Stimulated activated CD8-positive, alpha-beta memory T cell treated with anti-CD3 and anti-CD28 coated beads, Interleukin-4, amount 100 ng/mL, for 1 hour (primary cell): ENCODE results near the gene NDUFS8.

Experiments used
- DNase-seq, 2 donors: peaks; one replicate each; pipeline ENCODE4 v3.0.0-alpha.2; 2020; ENCODE audit warnings: low read depth in 2 of 2, low spot score in 1 of 2

The NDUFS8 gene

DNA sequence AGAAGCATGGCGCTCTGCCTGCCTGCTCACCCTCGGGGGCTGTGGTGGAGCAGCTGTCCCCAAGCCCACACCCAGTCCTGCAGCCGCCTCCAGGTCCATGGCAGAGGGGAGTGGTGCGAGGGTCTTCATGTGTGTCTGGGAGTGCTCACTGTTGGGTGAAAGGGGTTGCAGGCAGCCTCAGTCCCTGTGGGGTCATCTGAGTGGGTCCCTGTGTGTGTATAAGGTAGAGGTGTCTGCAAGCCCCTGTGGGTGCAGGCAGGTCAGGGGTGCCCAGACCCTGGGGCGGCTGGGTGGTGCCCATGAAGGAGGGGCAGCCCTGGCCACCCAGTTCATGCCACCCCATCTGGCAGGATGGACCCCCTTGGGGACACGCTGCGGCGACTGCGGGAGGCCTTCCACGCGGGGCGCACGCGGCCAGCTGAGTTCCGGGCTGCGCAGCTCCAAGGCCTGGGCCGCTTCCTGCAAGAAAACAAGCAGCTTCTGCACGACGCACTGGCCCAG lies 15.5 kb upstream of the NDUFS8 start:
- no peak for DNase-seq

DNA sequence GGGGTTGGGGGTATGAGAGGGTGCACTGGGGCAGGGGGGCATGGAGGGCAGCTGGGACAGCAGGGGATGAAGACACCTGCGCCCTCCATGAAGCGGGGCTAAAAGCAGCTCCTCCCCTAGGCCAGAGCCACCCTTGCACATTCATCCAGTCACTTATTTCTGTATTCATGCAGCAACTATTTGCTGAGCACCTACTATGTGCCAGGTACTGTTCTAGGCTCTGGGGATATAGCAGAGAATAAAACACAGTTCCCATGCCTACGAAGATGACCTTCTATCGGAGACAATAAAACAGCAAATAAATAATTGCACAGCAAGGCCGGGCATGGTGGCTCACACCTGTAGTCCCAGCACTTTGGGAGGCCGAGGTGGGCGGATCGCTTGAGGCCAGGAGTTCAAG lies 15.0 kb upstream of the NDUFS8 start:
- no peak for DNase-seq

DNA sequence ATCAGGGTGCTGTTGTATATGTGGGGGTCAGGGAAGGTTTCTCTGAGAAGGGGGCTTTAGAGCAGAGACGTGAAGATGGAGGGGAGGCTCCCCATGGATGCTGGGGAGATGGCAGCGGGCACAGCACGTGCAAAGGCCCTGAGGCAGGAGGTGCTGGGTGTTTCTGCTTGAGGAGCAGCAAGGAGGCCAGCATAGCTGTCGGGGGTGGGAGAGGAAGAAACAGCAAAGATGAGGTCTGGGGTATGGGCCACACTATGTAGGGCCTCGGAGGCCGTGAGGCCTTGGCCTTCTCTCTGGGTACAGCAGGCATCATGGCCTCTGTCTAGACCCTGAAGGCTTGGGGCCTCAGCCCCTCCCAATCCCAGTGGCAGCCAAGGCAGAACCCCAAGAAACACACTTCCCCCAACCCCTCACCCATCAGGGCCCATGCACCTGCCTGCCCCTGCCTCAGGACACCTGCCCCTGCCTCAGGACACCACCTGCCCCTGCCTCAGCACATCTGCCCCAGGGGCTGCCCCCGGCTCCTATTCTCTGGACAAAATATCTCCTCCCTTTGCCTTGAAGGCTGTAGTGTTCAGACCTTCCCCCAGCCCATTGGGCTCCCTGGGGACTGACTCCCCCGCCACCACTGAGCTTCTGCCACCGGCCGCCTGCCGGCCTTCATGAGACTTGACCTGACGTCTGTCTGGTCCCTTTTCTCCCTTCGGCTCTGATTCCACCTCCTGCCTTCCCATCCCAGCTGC lies 14.1 kb upstream of the NDUFS8 start:
- no peak for DNase-seq

DNA sequence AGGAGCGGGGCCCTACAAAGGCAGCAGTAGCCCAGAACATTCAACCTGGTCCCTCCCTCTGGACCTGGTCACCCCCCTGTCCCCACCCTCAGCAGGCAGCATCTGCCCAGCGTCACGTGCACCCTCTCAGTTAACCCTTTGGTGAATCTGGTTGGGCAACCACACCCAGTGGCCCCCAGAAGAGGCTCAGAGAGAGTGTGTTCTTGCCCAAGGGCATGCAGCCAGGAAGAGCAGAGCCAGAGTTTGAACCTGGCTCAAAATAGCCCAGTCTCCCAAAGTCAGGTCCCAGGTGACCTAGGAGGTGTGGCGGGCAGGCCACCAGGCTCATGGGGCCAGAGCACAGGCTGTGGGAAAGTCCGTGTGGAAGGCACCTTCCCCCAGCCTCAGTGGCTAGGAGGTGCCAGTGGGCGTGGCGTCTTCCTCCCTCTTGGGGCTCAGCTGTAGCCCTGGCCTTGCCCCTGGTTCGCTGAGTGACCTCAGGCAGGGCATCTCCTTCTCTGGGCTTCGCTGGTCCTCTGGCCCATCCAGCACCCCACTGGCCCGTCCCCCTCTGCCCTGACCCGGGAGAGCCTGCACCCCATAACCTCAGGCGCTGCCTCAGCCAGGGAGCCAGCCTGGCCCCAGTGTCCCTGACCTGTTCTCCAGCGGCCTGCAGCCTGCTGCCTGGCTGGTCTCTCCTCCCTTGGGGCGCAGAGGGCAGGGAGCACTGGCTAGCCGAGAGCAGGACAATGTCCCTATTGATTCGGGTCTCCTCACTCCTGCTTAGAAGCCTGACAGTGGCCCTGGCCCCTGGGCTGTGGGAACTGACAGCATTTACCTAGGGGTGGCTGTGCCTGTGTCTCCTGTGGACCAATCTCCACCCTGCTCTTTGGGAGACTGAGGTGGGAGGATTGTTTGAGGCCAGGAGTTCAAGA lies 13.3 kb upstream of the NDUFS8 start:
- DNase-seq = no peak

DNA sequence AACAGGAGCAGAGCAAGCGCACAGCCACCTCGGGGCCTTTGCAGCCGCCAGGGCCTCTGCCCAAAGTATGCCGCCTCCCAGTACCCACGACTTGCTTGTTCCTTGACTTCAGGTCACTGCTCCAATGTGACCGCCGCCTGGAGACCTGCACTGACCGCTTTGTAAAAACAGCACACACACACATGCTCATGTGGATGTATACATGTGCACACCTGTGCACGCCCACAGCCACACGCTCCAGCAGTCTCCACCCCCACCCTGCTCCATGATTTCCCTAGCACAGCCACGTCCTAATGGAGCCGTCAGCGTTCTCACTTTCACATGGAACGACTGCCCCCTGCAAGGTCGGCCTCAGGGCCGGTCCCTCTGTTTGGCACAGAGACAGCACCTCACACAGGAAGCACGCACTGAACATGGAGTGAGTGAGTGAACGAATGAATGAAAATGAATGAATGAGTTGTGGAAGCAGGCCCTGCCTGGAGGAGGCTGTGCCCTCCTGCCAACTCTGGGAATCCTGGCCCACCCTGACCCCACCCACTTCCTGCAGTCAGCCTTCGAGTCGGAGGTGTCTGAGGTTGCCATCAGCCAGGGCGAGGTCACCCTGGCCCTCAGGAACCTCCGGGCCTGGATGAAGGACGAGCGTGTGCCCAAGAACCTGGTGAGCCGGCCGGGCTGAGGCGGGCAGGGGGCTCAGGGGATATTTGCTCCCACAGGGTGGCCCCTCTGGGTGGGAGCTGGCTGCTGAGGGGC lies 12.3 kb upstream of the NDUFS8 start:
- DNase-seq = no peak

DNA sequence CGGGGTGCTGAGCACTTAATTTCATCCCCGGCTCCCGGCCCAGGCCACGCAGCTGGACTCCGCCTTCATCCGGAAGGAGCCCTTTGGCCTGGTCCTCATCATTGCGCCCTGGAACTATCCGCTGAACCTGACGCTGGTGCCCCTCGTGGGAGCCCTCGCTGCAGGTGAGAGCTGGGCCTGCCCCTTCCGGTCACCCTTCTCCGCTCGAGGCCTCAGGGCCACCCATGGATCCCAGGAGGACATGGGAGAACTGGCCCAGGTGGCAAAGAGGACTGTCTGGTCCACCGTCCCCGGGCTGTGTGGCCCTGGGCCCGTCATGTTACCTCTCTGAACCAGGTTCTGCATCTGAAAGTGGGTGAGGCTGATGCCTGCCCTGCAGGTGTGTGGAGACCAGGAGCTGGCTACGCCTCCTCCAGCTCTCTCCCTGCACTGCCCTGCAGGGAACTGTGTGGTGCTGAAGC lies 11.7 kb upstream of the NDUFS8 start:
- DNase-seq = no peak

DNA sequence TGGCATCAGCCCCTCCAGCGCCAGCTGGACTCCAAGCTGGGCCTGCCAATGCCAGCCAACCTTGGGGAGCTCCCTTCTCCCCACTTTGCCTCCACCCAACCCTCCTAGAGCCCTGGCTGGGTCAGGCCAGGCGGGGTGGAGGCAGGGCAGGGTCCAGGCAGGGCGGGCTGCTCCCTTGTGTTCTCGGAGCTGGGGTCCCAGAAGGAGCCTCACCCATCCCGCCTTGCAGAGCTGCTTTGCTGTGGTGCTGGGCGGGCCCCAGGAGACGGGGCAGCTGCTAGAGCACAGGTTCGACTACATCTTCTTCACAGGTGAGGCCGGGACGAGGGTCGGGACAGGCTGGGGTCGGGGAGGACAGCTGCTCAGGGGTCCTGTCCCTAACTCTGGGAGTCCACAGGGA lies 11.0 kb upstream of the NDUFS8 start:
- no peak for DNase-seq

DNA sequence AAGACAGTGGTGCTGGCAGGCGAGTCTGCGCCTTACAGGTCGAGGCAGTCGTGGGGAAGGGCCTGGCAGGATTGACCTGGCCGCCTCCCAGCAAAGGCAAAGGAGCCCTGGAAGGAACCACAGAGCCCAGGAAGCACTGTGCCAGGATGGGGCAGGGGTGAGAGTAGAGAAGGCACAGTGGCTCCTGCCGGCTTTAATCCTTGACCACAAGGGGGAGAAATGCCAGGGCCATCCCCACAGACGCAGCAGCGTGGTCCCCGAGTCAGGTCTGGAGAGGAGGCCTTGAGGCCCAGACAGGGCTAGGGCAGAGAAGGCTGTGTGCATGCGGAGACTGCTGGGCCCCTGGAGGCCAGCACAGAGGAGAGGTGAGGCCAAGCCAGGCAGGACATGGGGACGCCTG lies 9.9 kb upstream of the NDUFS8 start:
- DNase-seq = no peak

DNA sequence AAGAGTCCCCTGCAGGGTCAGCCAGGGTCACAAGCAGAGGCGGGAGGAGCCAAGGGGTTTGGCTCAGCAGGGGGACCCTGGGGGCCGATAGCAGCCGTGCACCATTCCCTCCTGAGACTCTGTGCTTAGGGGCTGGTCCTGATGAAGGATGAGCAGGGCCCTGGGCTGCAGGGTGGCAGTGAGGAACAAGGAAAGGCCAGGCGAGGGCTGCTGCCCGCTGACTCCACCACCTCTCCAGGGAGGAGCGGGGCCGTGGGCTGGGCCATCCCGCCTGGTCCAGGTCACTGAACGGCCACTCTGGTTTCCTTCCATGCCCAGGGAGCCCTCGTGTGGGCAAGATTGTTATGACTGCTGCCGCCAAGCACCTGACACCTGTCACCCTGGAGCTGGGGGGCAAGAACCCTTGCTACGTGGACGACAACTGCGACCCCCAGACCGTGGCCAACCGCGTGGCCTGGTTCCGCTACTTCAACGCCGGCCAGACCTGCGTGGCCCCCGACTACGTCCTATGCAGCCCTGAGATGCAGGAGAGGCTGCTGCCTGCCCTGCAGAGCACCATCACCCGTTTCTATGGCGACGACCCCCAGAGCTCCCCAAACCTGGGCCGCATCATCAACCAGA lies 9.2 kb upstream of the NDUFS8 start:
- no peak for DNase-seq

DNA sequence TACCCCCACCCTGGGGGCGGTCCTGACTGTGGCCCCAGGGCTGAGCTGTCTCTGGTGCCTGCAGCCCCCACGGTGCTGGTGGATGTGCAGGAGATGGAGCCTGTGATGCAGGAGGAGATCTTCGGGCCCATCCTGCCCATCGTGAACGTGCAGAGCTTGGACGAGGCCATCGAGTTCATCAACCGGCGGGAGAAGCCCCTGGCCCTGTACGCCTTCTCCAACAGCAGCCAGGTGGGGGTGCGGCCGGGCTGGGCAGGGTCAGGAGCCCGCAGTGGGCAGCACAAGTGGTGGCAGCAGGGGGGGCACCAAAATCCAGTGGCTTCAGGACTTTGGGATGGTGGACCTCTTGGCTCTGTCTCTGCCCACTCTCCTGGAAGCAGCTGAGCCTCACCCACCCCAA lies 8.0 kb upstream of the NDUFS8 start:
- DNase-seq = no peak

DNA sequence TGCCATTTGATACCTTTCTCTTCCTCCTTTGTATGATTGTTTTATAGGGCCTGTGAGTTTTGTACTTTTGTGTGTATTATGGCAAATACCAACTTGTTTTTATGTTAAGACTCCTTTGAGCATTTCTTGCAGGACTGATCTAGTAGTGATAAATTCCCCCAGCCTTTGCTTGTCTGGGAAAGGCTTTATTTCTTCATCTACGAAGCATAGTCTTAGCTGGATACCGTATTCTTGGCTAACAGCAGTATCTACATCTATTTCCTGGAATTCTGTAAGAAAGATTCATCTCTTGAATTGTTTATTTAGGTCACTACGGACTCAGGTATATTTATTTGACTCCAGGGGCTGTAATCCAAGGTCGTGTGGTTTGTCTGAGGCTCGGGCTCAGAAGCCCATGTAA lies 6.0 kb upstream of the NDUFS8 start:
- no peak for DNase-seq

DNA sequence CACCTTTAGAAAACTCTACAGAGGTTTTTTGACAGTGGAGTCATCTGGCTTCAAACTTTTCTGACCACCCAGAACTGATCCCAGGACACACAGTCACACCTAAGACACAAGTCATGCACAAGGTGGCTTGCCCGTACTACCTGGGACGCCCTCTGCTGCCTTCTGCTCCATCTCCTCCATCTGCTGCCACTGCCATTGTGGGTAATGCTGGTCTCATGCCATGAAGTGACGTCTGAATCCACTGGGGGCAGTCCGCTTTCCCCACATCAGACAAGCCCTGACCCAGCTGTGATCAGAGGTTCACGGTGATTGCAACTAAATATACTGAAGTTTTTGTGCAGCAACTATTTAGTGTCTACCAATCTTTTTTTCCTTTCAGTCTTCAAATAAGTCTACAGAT lies 5.4 kb upstream of the NDUFS8 start:
- DNase-seq = no peak

DNA sequence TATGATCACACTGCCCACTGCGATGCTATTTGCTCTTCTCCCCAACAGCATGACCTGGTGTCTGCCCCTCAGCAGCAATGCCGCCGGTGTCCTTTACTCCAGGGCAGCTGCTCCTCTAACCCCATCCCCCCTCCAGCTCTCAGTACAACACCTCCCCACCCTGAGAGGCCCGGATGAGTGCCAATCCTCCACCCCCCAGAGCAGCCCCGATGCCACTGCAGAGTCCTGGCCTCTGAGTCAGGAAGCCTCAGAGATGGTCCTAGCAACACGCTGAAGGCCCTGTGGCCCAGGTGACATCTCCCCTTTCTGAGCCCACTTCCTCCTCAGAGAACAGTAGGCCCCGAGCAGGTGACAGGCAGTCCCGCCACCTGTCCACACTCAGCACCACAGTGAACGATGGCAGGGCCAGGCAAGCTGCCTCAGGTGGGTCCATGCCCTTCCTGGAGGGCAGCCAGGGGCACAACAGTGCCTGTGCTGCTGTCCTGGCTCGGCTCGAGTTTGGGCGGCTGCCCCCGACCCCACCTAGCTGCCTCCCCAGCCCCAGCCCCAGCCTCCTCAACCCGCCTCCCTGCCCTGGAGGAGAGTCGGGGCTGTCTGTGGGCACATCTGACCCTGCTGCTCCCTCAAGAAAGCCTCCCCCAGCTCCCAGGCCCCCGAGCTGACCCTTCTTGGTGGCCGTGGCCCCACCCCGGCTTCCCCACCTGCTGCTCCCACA lies 3.9 kb upstream of the NDUFS8 start:
- DNase-seq = no peak

DNA sequence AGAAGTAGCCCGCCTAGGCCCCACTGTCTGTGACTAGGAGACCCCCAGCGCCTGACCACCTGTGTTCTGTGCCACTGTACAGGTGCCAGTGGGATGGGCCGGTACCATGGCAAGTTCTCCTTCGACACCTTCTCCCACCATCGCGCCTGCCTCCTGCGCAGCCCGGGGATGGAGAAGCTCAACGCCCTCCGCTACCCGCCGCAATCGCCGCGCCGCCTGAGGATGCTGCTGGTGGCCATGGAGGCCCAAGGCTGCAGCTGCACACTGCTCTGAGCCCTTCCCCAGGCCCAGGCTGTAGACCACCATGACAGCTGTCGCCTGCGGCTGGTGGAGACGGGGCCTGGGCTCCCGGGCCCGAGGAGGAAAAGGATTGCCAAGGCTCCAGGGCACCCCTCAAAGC lies 2.8 kb upstream of the NDUFS8 start:
- DNase-seq = no peak

DNA sequence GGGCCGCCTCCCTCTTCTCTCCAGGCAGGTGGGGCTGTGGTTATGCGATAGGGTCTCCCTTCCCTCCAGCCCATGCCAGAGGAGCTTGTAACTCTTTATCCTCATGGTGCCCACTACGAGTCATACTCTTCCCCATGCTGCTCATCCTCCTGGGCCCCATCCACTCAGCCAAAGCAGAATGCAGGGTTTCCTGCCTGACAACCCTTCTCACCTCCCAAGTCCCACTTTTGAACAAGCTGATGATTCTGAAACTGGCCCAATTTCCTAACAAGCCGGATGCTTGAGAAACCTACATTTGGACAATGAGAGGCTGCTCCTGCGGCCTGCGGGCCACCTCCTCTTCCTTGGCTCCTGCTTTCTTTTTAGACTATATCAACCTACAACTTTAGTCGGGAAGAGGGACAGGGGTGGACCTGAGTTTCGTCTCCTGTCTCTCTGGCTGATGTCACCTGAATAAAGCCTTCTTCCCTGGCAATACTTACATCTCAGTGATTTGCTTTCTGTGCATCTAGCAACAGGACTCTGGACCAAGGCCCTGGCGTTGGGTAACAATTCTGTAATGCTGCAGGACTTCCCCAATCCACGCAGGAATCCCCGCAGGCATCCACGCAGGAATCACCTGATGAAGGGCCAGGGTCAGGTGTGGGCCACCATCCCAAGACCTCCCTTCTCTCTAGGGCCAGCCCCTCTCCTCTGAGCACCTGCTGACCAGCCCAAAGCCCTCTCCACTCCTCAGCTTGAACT lies 1.5 kb upstream of the NDUFS8 start:
- no peak for DNase-seq

DNA sequence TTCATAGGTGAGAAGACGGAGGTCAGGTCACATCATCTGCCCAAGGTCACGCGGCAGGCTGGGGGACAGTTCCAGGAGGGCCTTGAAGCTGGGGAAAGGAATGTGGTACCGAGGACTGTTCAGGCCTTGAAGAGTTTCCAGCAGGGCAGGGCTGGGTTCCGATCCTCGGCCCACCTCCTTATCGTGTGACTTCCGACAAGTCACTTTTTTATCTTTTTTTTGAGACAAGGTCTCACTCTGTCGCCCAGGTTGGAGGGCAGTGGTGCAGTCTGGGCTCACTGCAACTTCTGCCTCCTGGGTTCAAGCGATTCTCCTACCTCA lies 623 bp downstream of the NDUFS8 start:
- DNase-seq = no peak

DNA sequence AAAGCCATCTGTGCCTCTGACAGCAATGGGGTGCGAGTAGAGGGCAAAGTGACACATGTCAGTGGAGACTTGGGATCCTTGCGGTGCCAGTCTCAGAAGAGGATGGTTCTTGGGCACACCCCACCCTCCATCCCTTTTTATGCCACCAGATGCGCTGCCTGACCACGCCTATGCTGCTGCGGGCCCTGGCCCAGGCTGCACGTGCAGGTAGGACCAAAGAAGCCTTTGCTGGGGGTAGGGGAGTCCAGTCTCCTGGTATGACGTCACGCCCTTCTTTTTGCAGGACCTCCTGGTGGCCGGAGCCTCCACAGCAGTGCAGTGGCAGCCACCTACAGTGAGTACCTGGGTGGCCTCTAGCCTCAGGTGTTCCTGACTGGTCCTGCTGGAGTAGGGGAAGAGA lies 1.5 kb downstream of the NDUFS8 start:
- no peak for DNase-seq

DNA sequence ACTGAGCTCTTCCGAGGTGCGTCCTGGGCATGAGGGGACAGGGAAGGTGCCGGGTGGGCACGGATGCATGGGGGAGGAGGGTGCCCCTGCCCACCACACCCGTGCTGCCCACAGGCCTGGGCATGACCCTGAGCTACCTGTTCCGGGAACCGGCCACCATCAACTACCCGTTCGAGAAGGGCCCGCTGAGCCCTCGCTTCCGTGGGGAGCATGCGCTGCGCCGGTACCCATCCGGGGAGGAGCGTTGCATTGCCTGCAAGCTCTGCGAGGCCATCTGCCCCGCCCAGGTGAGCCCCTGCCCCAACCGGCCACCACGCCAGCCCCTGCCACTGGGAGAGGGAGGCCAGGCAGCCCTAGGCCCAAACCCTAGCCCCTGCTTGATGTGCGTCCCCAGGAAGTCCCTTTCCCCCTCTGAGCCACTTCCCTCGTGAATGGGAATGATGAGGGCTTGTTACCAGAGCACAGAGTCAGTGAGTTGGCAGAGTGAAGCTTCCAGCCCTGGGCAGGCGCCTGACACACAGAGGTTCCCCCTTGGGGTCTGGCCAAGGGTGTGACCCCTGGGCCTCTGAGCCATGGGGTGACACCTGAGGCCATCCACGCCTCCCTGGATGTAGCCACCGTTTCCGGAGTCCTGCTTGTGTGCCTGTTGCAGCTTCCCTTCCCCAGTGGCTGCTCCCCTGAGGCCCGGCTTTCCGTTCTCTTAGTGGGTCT lies 2.7 kb downstream of the NDUFS8 start:
- no peak for DNase-seq

DNA sequence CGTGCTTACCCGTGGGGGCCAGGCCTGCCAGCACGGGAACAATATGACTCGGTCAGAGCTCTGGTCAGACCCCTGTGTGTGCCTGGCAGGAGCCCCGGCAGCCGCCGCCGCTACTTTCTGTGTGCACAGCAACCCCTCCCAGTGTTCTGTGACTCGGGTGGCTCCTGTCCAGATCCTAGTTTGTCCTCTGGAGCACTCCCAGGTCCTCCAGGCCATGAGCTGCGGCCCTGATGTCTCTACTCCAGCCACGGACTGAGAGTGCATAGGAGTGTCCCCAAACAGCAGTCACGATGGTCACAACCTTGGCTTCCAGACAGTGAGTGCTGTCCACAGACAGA lies 3.2 kb downstream of the NDUFS8 start:
- no peak for DNase-seq
